Stimulated activated CD4-positive, alpha-beta T cell treated with anti-CD3 and anti-CD28 coated beads, Interleukin-12 subunit alpha, Interleukin-12 subunit beta, amount 100 ng/mL, for 4 hours (primary cell): ENCODE results near the gene RHOU.

ENCODE experiments used
- DNase-seq: peaks from one replicate; pipeline ENCODE4 v3.0.0-alpha.2; 2020

Gene RHOU

DNA sequence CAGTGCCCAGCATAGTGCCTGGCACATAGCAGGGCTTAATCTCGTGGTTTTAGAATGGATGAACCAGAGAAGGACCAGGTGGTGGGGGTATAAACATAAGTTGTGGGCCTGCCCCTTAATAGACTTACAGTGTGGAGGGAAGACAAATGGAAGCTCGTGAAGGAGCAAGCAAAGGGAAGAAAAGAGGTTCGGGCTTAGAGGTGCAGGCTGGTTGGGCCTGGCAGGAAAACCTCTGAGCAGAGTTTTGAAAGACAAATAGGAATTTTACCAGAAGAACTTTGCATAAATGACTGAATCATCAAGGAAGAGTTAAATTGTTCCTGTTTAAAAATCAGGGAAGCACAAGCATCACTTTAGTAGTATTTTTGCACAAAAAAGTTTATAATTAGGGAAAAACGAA is 4.5 kb downstream of the RHOU start:
- DNase-seq, result no peak

DNA sequence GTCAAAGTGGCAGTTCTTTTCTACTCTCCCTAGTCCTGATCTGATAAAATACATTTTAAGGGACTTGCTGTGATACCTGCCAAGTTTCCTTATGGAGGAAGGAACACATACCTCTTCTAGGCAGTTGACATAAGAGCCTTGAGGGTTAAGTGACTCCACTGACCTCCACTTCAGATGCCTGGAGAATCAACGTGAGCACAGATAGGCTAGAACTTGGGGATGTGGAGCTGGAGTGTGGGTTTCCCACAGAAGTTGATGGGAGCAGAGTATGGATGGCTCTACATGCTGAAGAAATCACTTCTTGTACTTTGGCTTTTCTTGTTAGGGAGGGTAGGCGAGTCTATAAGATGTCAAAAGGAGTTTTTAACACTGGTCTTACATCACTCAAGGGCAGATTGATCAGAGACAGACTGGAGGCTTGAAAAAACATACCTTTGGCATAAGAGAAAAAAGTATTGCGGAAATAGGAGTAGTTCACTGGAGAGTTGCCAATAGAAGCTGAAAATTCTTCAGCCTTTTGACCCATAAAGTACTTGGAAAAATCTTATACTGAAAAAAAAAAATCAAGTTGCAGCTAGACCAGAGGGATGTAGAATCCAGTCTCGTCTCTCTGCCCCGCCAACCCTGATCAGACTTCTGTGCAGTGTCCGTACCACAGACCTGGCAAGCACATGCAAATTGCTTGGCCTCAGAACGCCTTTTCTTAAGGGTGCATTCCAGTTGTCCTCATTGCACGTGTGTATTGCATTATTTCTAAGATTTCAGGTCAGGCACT is 5.5 kb downstream of the RHOU start:
- DNase-seq, result no peak

DNA sequence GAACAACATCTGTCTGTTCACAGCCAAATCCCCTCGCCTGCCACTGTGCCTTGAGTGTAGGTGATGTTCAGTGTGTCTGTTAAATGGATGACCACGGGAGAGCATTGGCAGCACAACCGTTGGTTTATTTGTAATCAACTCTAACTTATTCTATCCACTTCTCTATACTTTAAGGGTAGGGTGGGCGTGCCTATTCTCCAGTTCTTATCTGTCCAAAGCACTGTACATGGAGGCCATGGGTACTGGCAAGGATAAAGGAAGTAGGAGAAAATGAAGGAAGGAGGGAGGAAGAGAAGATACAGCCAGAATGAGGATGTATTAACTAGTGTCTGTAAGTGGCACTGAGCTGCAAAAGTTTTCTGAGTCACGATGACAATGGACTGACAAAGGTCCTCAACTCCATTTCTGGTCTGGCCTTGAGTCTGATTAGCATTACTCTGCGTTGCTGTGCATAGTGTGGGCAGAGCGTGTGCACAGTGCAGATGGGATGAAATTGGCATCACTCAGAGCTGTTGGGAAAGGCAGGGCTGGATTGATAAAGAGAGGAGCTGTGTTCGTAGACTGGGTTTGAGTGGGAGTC is 7.1 kb downstream of the RHOU start:
- DNase-seq, result no peak

DNA sequence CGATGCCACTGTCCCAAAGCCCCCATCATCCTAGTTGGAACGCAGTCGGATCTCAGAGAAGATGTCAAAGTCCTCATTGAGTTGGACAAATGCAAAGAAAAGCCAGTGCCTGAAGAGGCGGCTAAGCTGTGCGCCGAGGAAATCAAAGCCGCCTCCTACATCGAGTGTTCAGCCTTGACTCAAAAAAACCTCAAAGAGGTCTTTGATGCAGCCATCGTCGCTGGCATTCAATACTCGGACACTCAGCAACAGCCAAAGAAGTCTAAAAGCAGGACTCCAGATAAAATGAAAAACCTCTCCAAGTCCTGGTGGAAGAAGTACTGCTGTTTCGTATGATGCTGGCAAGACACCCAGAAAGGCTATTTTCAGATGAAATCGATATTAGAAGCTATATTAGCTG is 8.1 kb downstream of the RHOU start:
- no peak for DNase-seq

DNA sequence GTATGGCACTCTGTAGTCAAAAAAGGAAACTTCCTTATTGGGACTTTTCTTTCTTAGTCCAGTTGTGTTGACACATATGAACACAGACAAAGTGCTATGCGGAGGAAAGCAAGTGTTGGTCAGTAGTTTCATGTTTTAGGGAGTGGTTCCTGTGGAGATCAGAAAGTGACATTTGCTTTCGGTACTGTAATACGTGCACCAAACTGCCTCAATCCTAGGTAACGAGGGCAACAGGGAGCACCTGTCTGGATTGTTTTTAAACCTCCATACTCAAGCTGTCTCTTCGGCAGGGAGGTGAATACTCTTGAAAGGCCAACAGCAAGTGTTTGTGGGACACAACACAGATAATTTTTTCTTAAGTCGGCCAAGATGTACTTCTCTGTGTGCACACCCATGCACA is 9.1 kb downstream of the RHOU start:
- no peak for DNase-seq

DNA sequence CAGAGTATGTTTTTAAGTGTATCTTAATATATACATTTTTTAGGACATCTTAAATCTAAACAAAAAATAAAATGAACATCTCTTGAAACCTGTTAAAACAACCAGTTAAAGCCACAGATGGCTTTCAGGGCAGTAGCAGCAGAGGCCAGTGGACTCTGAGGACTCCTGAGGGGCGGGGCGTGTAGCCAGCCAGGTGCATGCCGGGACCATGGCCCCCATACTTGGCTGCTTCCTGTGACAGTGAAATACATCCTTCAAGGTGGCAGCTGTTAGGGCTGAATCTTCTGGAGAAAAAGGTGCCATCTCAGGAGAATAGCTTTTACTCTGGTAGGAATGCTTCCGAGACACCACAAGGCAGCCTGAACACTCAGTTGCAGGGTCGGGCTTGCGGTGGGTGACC is 9.6 kb downstream of the RHOU start:
- no peak for DNase-seq

DNA sequence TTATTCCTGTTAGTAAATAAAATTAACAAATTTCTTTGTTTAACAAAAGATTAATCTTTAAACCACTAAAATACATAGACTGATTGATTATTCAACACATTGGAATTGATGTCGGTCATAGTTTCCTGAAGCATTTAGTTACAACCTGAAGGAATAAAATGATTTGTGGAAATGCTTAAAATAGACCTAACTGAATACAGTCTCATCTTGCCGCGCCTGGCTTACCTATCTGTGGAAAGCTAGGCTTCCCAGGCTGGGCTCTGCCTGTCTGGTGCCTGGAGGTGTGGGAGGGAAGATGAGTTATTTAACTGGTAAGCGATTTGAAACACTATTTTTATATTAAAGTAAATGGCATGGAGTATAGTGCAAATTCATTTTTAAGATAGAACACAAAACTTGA is 10.2 kb downstream of the RHOU start:
- no peak for DNase-seq

DNA sequence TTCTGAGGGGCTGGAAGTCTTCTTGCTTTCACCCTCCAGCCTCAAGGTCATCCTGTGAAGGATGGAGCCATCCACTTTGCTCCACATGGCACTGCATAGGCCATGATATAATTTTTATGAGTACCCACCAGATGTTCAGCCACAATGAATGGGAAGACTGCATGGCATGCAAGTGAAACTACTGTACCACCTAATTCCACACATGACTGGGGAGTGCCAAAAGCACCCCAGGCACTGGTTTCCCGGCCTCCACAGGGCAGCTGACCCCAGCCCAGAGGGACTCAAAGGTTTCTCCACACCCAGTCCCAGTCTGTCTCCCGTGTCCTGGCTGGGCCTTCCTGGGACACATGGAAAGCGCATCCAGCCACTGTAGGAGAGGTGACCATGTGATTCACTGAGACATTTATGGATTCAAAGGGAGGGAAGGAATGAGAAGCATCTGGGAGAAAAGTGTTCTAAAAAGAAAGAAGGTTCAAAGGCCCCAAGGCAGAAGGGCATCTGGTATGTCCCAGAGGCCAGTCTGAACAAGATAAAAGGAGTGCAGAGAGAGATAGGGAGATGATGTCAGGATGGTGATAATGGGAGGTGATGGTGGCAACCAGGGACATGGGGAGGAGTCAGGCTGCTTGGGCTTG is 12.1 kb downstream of the RHOU start:
- DNase-seq, result no peak

DNA sequence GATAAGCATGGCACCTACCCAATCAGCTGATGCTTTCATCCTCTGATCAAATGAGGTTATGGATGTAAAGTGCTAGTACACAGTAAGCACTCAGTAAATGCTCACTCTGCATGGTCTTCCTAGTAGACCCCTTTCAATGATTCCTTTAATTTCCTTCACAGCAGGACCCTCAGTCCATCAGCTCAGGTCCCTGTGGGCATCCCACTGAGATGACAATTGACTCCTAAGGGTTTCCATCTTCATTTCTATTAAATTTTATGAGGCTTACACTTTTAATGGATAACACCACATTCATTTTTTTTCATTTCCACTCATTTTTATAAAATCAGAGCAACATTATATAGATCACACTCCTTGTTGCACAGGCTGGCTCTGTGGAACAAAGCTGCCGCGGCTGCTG is 12.8 kb downstream of the RHOU start:
- no peak for DNase-seq

DNA sequence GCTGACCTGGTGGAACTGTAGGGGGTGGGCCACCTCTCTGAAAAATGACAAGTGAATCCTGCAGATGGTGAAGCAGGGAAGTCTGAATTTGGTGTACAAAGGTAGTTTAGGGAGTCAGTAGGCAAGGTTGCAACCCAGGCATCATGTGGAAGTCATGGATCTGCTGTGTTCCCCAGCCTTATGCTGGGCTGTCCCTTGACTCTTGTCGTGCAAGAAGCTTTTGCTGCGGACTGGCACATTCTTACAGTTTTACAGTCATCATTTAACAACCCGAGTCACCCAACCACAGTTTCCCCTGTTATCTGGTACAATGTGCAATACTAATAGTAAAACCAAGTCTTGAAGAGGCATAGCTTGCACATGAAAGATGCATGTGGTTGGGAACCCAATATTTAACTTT is 13.2 kb downstream of the RHOU start:
- no peak for DNase-seq

DNA sequence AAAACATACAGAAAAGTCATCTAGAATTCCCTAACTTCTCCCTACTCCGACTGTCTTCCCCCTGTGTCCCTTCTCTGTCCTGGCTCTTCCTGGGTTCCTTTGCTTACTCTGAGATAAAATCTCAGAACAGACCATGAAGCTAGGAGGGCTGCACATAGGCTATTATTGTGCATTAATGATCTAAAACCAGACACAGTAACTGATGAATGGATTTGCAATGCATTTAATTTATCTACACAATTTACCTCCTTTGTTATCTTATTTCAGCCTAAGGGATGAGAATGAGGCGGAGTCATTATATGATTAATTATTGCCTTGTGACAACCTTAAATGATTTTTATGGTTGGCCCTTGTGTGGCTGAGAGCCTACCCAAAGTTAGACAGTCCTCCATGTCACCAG is 14.5 kb downstream of the RHOU start:
- no peak for DNase-seq

DNA sequence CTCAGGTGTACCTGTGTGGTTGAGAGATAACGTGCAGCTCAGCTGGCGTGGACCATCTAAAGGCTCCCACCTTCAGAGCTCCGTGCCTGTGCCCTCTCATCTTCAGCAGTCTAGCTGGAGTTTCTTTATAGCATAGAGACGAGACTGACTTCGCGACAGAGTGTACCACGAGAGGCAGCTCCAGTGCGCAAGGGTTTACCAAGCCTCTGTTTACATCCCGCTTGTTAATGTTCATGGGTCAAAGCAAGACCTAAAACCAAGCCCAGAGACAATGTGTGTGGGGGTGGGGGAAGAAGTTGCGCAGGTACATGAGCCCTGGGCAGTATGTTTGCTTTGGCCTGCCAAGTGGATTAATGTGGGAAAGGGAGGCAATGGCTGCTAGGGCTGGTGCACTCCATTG is 15.6 kb downstream of the RHOU start:
- DNase-seq, result no peak

DNA sequence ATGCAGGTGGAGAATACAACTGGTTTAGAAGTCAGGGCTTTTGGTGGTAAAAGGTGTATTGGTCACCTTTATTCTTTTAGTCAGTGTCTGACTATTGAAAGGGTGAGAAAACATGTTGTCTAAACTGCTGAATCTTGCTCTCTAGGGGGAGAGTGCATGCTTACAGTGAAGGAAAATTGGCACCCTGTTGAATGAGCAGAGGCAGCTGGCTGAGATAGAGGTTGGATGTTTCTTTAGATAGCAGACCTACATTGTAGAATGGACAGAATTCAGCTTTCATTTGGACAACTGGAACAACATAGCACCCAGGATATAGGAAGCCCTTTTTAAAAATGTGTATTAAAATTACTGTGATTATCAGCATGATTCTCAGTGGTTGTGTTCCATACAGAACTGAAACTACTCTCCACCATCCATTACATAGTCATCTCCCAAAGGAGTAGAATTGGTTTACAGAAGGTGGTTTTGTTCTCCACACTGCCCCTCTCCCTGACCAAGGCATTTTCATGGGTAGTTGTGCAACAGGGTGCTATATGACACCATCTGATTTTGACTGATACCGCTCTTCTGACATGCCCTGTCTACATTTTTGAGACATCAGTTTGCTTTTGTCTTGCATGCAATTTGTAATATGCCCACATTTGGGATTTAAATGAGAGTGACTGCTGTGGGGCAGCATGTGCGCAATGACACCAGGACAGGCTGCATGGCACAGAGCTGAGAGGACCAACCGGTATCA is 16.2 kb downstream of the RHOU start:
- DNase-seq, result no peak

DNA sequence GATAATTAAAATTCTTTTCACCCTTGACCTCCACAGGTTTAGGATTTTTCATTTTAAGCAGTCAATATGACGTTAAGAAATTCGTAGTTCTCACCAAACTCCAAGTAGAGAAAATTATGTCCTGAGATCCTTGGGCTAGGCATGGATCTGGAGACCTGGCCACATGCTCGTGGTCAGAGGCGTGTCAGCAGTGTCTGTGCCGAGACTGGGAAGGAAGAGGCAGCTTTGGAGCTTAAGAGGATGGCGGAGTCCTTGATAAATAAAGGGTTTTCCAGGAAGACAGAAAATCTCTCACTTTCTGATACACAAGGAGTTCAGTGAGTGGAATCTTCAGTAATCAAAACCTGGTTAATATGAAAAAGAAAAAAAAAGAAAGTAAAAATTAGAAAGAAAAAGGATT is 17.0 kb downstream of the RHOU start:
- no peak for DNase-seq

DNA sequence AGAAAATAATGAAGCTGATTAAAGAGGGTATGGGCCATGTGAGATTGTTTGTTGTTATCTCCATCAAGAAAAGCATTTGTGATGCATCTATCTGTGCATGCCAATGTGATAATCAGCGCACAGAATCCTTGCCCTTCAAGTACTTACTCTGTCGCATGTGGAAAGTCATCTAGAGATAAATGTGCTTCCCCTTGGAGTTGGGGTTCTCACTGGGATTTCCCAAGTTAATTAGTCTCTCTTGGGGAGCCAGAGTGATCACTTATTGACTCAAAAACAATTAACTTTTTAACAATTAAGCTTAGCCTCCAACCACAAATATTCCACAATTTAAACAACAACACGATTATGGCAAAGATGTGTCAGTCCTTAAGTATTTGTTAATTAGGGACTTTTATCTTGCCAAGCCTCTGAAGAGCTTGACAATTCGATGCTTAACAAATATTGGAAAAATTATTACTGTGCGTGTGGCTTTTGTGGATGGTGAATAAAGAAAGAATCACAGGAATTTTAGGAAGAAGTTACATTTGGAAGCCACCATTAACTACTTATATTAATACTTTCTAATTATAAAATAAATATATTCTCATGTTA is 17.5 kb downstream of the RHOU start:
- DNase-seq, result no peak

DNA sequence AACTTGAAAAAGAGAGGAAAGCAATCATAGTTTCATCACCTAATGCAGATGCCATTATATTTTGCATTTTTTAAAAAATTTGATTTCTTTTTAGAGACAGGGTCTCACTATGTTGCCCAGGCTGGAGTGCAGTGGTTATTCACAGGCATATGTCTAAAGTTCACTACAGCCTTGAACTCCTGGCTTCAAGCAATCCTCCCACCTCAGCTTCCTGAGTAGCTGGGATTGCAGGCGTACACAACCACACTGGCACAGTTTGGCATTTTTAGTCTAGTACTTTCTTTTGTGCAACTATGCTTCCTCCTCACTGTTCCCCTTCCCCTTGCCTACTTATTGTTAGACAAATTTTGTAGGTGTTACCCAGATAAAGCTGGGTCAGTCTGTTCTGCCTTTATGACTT is 18.0 kb downstream of the RHOU start:
- no peak for DNase-seq

DNA sequence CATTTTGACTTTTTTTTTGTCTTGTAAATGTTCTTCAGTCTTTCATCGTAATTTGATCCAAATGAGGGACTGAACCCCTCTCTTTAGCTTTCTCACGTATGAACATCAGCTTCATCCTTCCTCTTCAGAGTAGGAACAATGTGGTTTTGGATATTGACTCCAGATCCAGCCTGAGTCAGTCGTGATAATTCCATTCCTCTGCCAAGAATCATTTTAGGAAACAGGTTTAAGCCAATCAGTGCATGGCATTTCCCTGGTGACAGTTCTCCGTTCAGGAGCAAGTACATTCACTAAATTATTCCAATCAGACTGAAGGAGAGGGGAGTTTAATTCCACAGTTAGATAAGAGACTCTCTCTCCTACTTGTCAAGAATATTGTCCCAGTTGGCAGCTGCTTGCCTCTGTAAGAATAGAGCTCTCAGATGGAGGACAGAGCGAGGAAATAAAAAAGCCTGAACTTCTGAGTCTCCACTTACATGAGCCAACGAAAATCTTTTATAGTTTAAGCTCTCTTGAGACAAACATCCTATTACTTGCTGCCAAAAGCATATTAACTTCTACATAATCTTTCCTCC is 18.6 kb downstream of the RHOU start:
- no peak for DNase-seq

DNA sequence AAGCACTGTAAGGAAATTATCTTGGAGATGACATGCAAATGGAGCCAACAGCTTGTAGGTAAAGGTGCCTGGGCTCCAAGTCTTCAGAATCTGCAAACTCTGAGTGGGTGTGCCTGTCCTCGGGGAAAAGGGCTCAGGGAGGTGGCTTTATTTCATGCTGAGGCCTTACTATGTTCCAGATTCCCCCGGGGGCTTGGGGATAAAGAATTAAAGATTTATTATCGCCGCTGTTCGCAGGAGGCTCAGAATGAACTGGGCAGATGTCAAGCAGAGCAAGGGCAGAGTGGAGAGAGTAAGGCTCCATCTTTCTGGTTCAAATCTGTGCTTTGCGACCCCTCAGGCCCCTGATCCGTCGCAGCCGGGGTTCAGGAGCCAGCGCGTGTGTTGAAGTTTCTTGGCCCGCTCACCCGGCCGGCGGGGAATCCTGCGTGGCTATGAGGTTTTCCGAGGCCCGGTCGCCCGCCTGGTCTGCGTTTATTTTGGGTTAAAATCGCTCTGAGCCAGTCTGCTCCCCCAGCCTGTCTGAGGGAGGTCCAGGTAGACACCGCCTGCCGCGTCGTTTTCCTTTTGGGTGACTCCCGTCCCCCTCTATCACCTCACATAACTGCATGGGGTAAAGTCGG is 19.5 kb downstream of the RHOU start:
- no peak for DNase-seq

DNA sequence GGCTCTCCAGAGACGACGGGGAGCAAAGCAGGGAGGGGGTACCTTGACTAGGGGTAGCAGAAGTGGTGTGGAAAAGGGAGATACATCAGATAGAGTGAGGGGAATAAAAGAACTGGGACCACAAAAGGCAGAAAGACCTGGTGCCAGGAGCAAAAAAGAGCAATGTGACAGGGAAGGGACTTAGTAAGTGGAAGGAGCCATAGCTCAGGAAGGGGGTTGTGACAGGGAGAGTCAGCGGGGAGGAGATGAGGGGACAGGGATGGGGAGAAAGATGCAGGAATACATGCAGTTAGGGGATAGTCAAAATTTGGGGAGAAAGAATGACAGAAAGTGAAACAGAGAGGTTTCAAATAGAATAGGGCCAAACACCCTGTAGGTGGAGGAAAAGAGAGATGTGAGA is 20.5 kb downstream of the RHOU start:
- DNase-seq, result no peak

DNA sequence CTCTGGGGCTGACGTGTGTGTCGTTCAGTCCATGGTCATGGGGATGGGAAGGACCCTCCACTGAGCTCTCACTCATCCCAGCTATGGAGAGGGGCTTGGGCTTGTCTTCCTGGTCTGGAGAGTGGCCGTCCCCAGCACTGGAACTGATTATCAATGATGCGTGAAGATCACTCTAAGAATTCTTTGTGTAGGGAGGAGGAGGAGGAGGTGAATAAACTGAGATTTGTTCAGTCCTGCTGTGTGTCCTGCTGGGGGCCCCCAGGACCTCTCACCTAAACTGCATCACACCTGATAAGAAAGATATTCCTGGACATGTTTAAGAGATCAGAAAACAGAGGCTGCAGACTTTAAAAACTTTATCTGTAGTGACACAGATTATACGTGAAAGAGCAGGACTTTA is 21.2 kb downstream of the RHOU start:
- no peak for DNase-seq

DNA sequence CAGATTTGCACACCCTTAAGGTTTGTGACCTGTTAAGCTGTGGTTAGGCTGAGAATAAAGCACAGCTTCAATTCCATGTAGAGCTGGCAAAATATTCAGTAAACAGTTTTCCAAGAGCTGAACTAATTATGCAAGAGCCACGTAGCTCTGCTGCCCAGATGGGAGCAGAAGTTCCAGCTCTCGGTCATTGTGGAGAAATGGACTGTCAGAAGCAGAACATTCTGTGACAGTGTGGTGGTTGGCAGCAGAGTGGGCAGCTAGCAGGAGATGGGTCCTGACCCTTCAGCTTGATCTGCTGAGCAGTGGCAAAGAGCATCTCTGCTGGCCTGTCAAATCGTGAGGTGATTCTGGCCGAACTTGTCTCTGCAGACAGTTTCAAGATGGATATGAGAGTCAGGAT is 23.2 kb downstream of the RHOU start:
- no peak for DNase-seq

DNA sequence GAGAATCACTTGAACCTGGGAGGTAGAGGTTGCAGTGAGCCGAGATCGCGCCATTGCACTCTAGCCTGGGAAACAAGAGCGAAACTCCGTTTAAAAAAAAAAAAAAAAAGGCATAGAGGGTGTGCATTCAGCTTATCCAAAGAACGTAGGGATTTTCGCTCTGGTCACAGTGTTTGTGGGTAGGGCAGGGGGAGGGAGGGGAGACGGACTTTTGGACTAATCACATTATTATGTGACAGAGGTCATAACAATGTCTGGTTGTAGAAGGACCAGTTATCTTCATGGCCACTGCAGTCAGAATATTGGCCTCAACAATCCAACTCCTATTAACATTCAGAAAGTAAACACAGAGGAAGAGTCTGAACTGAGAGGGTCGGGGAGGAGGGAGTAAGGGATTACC is 25.7 kb downstream of the RHOU start:
- no peak for DNase-seq

DNA sequence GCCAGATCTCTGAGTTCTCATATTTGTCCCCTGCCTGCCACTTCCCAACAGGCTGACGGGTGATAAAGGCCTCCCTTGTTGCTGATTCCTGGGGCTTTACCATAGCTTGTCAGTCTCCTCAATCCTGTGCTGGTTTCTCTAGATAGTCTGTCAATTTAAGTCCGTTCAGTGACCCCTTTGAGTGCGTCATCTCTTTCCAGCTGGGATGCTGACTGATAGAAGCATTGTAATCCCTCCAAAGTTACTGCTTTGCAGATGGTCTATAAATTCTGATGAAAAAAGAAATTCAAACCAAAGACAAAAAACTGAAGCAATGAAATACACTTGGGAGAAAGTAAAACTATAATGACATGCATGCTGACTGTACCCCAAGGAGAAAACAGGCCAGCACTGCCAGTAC is 28.3 kb downstream of the RHOU start:
- no peak for DNase-seq
